ENCODE results near the gene RABEPK. TPM values are rescaled to one million over a fixed set of nuclear protein-coding genes. Genes with fewer than 3 reads are reported as not detected.

RABEPK gene
- total RNA-seq, 1 experiment from 2014 or later = 21.8 TPM

- H2BK12ac ChIP-seq (ENCODE audit: insufficient read length, low read depth, low read length) = no peak overlapping the region
- no peaks in the 10 kb centered on the region for H3K9me3 ChIP-seq (ENCODE audit: control insufficient read depth, low read depth, low read length)
- no peak overlapping the region for H3K9ac ChIP-seq (ENCODE audit: extremely low read depth, insufficient read length, low read length)
- WGBS (ENCODE audit: extremely low coverage, insufficient read length, low lambda C conversion rate) = no CpG with 5 or more reads among the region's 2 CpGs
- peaks cover 37% of the 10 kb centered on the region; the same call in 1 of the 2 replicates for H3K79me2 ChIP-seq (ENCODE audit: insufficient read depth, low read length)
- Mint-ChIP-seq H3K27ac (no peak overlapping the region), H3K9me3 (no peaks in the 10 kb centered on the region), H3K36me3 (ENCODE audit: insufficient read depth in 1 of 3, low read depth in 3 of 3) (peaks cover 0 to 2% (median 2%) of the 10 kb centered on the region in 3 experiments; a peak in 3 of 7 replicates), H3K4me1 (peaks cover 10 to 15% of the 10 kb centered on the region in 2 experiments), H3K4me3 (no peak overlapping the region), H3K27me3 (ENCODE audit: low read depth) (no peaks in the 10 kb centered on the region)
- no peak overlapping the region for H3T11ph ChIP-seq (ENCODE audit: low read length)
- H3K18ac ChIP-seq (ENCODE audit: insufficient read length, low read depth, low read length) = no peak overlapping the region
- no peak overlapping the region for H3K14ac ChIP-seq (ENCODE audit: insufficient read depth, low read length)
- no peak overlapping the region for H3K23ac ChIP-seq (ENCODE audit: insufficient read length, low read depth, low read length)
- no peak overlapping the region for H3K56ac ChIP-seq (ENCODE audit: insufficient read length, low read depth, low read length)
- no peak overlapping the region for H2AK5ac ChIP-seq (ENCODE audit: insufficient read length, low read length)
- no peak for TF ChIP-seq CTCF (conservative IDR thresholded peaks at IDR 0.05)
- H2BK120ac ChIP-seq (ENCODE audit: low read depth, low read length, poor library complexity, severe bottlenecking) = no peak overlapping the region
- H3K4me1 ChIP-seq (ENCODE audit: insufficient read depth, low read length) = no peaks in the 10 kb centered on the region; the same call in 1 of the 2 replicates
- no peak overlapping the region for H2BK5ac ChIP-seq (ENCODE audit: insufficient read length, low read length)
- H3K27me3 ChIP-seq (ENCODE audit: insufficient read depth, low read length) = no peaks in the 10 kb centered on the region
- H3K27ac ChIP-seq (ENCODE audit: insufficient read length, low read depth, low read length) = no peak overlapping the region
- no peak overlapping the region for H3K4me2 ChIP-seq (ENCODE audit: insufficient read depth, insufficient read length, low read length)
- H4K5ac ChIP-seq (ENCODE audit: insufficient read length, low read depth, low read length) = no peak overlapping the region
- no peak overlapping the region for H4K8ac ChIP-seq (replicated peaks; ENCODE audit: insufficient read length, low read depth, low read length)
- H3K4ac ChIP-seq (ENCODE audit: low read depth, low read length) = no peak overlapping the region
- no peak for DNase-seq
- H2BK15ac ChIP-seq (ENCODE audit: low read depth, low read length) = no peak overlapping the region
- no peak overlapping the region for H4K91ac ChIP-seq (ENCODE audit: insufficient read length, low read depth, low read length)
- no peaks in the 10 kb centered on the region for H4K20me1 ChIP-seq (ENCODE audit: control insufficient read depth, insufficient read depth, insufficient read length)
- no peaks in the 10 kb centered on the region for H3K23me2 ChIP-seq (ENCODE audit: insufficient read length, low read depth, low read length, poor library complexity, severe bottlenecking)
- H2AFZ ChIP-seq (ENCODE audit: low read length) = no peak overlapping the region
- H2BK20ac ChIP-seq (ENCODE audit: low read depth, low read length, poor library complexity, severe bottlenecking) = no peak overlapping the region
- peaks cover 11% of the 10 kb centered on the region for H3K79me1 ChIP-seq (ENCODE audit: insufficient read depth, low read depth, low read length, poor library complexity, severe bottlenecking)
Observed at GRCh38 chr9:125183054-125183453, 17.3 kb upstream of the RABEPK start.

Measured in H9 (cell line).